Loucy (cell line): ENCODE measurements around the gene SLC35G6.

Experiments
- CTCF ChIP-seq: fragments of 200-600 bp; sonication (generic); conservative IDR thresholded peaks from 2 replicates; pipeline ENCODE4 v1.5.1; 2014; ENCODE audit warnings: mild to moderate bottlenecking, antibody characterized with exemption, low read length
- EZH2phosphoT487 ChIP-seq: fragments of 200-600 bp; IDR thresholded peaks from 2 replicates; pipeline ENCODE4 v1.6.1; 2018; ENCODE audit warnings: antibody characterized with exemption, mild to moderate bottlenecking, moderate library complexity, borderline replicate concordance

GRCh38 chr17:7468804-7469389 lies 12.3 kb upstream of the SLC35G6 start:
- TF ChIP-seq CTCF (no peak), EZH2phosphoT487 (no peak)
